Activated CD4-positive, alpha-beta T cell treated with anti-CD3 and anti-CD28 coated beads for 4 hours (primary cell): Measurements from ENCODE around the gene FUT4.
"Not testable (repeated sequence)": the region's sequence is repeated elsewhere in the genome, so short reads cannot be mapped to it uniquely, and the experiment has no call there.

Experiments used
- DNase-seq, 2 donors: peaks; one replicate each; pipeline ENCODE4 v3.0.0-alpha.2; 2020

The FUT4 gene

GRCh38 chr11:94533696-94534630 lies 9.8 kb upstream of the FUT4 start:
- no peak for DNase-seq

- no peak for DNase-seq
These were observed 7.3 kb upstream of the FUT4 start for GRCh38 chr11:94536386-94536785.

- no peak for DNase-seq
These were observed 6.6 kb upstream of the FUT4 start for GRCh38 chr11:94537031-94537600.

GRCh38 chr11:94539420-94539819 lies 4.3 kb upstream of the FUT4 start:
- no peak for DNase-seq

GRCh38 chr11:94544646-94545263 lies 1.0 kb downstream of the FUT4 start:
- DNase-seq, result peak in 1 of 2 donors; percentile 1

- no peak for DNase-seq
These were observed 1.8 kb downstream of the FUT4 start for GRCh38 chr11:94545264-94546161.

GRCh38 chr11:94546162-94546470 lies 2.4 kb downstream of the FUT4 start:
- no peak for DNase-seq

- DNase-seq, result no peak
These were observed 3.2 kb downstream of the FUT4 start for GRCh38 chr11:94546886-94547285.

GRCh38 chr11:94549146-94549545 lies 5.4 kb downstream of the FUT4 start:
- no peak for DNase-seq

GRCh38 chr11:94550513-94550912 lies 6.8 kb downstream of the FUT4 start:
- no peak for DNase-seq

- DNase-seq, result no peak
These were observed 10.2 kb downstream of the FUT4 start for GRCh38 chr11:94553938-94554337.

- not testable (repeated sequence) for DNase-seq
These were observed 12.1 kb downstream of the FUT4 start for GRCh38 chr11:94555752-94556329.

GRCh38 chr11:94557421-94557820 lies 13.7 kb downstream of the FUT4 start:
- no peak for DNase-seq

- DNase-seq, result no peak
These were observed 14.3 kb downstream of the FUT4 start for GRCh38 chr11:94557992-94558391.

GRCh38 chr11:94558468-94558867 lies 14.7 kb downstream of the FUT4 start:
- DNase-seq, result no peak

- no peak for DNase-seq
These were observed 15.2 kb downstream of the FUT4 start for GRCh38 chr11:94558932-94559331.

GRCh38 chr11:94559361-94559760 lies 15.6 kb downstream of the FUT4 start:
- DNase-seq, result no peak

GRCh38 chr11:94560834-94561233 lies 17.1 kb downstream of the FUT4 start:
- DNase-seq, result no peak

GRCh38 chr11:94563176-94563847 lies 19.6 kb downstream of the FUT4 start:
- DNase-seq, result no peak

- no peak for DNase-seq
These were observed 20.2 kb downstream of the FUT4 start for GRCh38 chr11:94563848-94564467.

- DNase-seq, result no peak
These were observed 23.5 kb downstream of the FUT4 start, which contains the start of gene PIWIL4 for GRCh38 chr11:94567181-94567670. PIWIL4 (plus strand) TSS chr11:94567368; CDS start chr11:94567519, 151 bp downstream.
